Measurements from ENCODE around the gene SERPINE3. TPM values are rescaled to one million over a fixed set of nuclear protein-coding genes. Genes with fewer than 3 reads are reported as not detected.

SERPINE3 gene
- total RNA-seq, 1 experiment from 2014 or later, result not detected

DNA sequence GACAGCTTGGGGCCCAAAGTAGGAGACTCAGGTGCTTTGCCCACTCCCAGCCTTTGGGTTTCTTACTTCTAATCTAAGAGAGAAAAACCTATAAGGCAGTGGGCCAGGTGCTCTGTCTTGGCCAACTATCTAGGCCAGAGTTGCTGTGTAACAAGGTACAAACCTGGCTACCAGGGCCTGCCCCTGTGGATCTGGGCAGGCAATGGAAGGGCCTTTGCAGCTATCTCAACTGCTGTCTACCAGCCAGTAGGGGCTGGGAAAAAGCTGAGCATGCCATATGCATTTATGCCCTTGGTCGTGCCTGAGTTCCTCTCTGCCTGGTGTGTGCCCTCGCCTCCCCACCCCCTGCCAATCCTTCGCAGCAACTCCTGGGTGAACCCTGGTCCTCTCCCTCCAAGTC, 16.7 kb upstream of the SERPINE3 start:
- intact Hi-C loops (cut with micrococcal nuclease), result no loop called here
- POLR2A ChIA-PET, result no interaction called here
- no TSS peak for BruUV-seq (replicated peaks)
- CTCF ChIA-PET, result interaction anchor here (3.2 kb wide), 1 partner anchor 36 kb away, joined by 12 read pairs; no protein-coding TSS in a partner anchor
- no peaks in the 10 kb centered on the region for H3K27me3 Mint-ChIP-seq (ENCODE audit: insufficient read depth, unreplicated experiment)
- no peaks in the 10 kb centered on the region for H3K36me3 Mint-ChIP-seq (ENCODE audit: insufficient read depth, unreplicated experiment)
- no peak overlapping the region for H3K27ac Mint-ChIP-seq (ENCODE audit: low read depth, unreplicated experiment)
- H3K9me3 Mint-ChIP-seq (ENCODE audit: unreplicated experiment), result no peaks in the 10 kb centered on the region
- DNase-seq (ENCODE audit: unreplicated experiment), result no peak
- no peaks in the 10 kb centered on the region for H3K4me1 Mint-ChIP-seq (ENCODE audit: insufficient read depth, unreplicated experiment)
- TF ChIP-seq CTCF (IDR thresholded peaks at IDR 0.05; ENCODE audit: unreplicated experiment), result no peak
- no peak overlapping the region for H3K4me3 Mint-ChIP-seq (ENCODE audit: unreplicated experiment)

GRCh38 chr13:51323824-51324511, 15.5 kb upstream of the SERPINE3 start:
- Mint-ChIP-seq H3K36me3 (ENCODE audit: insufficient read depth, unreplicated experiment) (no peaks in the 10 kb centered on the region), H3K27ac (ENCODE audit: low read depth, unreplicated experiment) (no peak overlapping the region), H3K4me3 (ENCODE audit: unreplicated experiment) (no peak overlapping the region), H3K27me3 (ENCODE audit: insufficient read depth, unreplicated experiment) (no peaks in the 10 kb centered on the region), H3K9me3 (ENCODE audit: unreplicated experiment) (no peaks in the 10 kb centered on the region), H3K4me1 (ENCODE audit: insufficient read depth, unreplicated experiment) (no peaks in the 10 kb centered on the region)
- ChIA-PET POLR2A (no interaction called here), CTCF (no interaction called here)
- DNase-seq (ENCODE audit: unreplicated experiment), result no peak
- BruUV-seq (replicated peaks), result no TSS peak
- no peak for TF ChIP-seq CTCF (IDR thresholded peaks at IDR 0.05; ENCODE audit: unreplicated experiment)
- intact Hi-C loops (cut with micrococcal nuclease), result no loop called here

GRCh38 chr13:51324714-51325420, 14.6 kb upstream of the SERPINE3 start:
- ChIA-PET POLR2A (no interaction called here), CTCF (interaction anchor here (0.7 kb wide), 1 partner anchor 139 kb away, joined by 3 read pairs; no protein-coding TSS in a partner anchor)
- no peaks in the 10 kb centered on the region for H3K4me1 Mint-ChIP-seq (ENCODE audit: insufficient read depth, unreplicated experiment)
- TF ChIP-seq CTCF (IDR thresholded peaks at IDR 0.05; ENCODE audit: unreplicated experiment), result no peak
- H3K4me3 Mint-ChIP-seq (ENCODE audit: unreplicated experiment), result no peak overlapping the region
- intact Hi-C loops (cut with micrococcal nuclease), result no loop called here
- no peaks in the 10 kb centered on the region for H3K27me3 Mint-ChIP-seq (ENCODE audit: insufficient read depth, unreplicated experiment)
- DNase-seq (ENCODE audit: unreplicated experiment), result no peak
- BruUV-seq (replicated peaks), result no TSS peak
- no peaks in the 10 kb centered on the region for H3K9me3 Mint-ChIP-seq (ENCODE audit: unreplicated experiment)
- no peak overlapping the region for H3K27ac Mint-ChIP-seq (ENCODE audit: low read depth, unreplicated experiment)
- H3K36me3 Mint-ChIP-seq (ENCODE audit: insufficient read depth, unreplicated experiment), result no peaks in the 10 kb centered on the region

GRCh38 chr13:51325837-51326236, 13.7 kb upstream of the SERPINE3 start:
- no peaks in the 10 kb centered on the region for H3K27me3 Mint-ChIP-seq (ENCODE audit: insufficient read depth, unreplicated experiment)
- no peak for TF ChIP-seq CTCF (IDR thresholded peaks at IDR 0.05; ENCODE audit: unreplicated experiment)
- no peaks in the 10 kb centered on the region for H3K9me3 Mint-ChIP-seq (ENCODE audit: unreplicated experiment)
- intact Hi-C loops (cut with micrococcal nuclease), result no loop called here
- ChIA-PET POLR2A (no interaction called here), CTCF (no interaction called here)
- no peak for DNase-seq (ENCODE audit: unreplicated experiment)
- no peaks in the 10 kb centered on the region for H3K36me3 Mint-ChIP-seq (ENCODE audit: insufficient read depth, unreplicated experiment)
- H3K4me3 Mint-ChIP-seq (ENCODE audit: unreplicated experiment), result no peak overlapping the region
- no peak overlapping the region for H3K27ac Mint-ChIP-seq (ENCODE audit: low read depth, unreplicated experiment)
- no TSS peak for BruUV-seq (replicated peaks)
- H3K4me1 Mint-ChIP-seq (ENCODE audit: insufficient read depth, unreplicated experiment), result peaks cover 3% of the 10 kb centered on the region
